ENCODE results near the gene MAB21L4. TPM values are rescaled to one million over a fixed set of nuclear protein-coding genes. Genes with fewer than 3 reads are reported as not detected.

Gene MAB21L4
- total RNA-seq, 4 donors from 2014 or later: not detected

DNA sequence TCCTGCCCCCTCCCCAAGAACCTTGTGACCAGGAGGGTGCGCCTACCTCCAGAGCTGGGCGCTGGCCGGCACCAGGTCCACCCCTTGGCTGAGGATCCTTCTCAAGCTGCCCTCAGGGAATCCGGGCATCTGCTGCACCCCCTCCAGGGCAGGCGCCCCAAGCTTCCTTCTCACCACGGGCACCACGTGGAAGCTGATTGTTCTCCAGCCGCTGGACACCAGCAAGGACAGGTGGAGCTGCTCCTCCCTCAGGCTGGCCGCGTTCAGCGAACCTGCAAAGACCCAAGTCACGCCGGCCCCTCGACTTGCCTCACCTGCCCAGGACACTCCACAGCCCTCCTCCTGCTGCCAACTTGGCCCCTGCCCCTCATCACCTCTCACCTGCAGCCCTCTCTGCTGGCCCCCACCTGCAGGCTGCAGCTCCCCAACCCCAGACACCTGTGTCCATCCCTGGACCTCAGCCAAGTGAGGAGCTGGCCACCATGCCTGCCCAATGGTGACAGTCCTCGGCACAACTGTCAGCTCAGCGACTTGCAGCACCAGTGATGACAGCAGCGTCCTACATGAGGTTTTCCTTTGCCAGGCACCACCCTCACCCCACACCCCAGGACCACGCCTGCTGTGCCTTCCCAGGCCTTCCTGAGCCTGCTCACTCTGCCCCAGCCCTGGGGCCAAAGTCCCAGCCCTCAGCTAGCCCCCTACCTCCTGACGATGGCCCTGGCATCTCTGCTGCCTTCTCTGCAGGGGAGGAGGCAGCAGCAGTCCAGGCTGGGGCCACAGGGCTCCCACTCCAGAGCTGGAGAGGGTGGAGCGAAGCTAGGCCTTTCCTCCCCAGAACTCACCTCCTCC lies 4.2 kb downstream of the MAB21L4 start:
- no peak overlapping the region for H3K27ac ChIP-seq
- H3K36me3 ChIP-seq: no peaks in the 10 kb centered on the region
- H3K27me3 ChIP-seq: no peaks in the 10 kb centered on the region
- intact Hi-C loops (cut with DNase I; ENCODE audit: low total_unique reads) (no loop called here), in situ Hi-C loops (cut with MboI; ENCODE audit: low sequenced_read_pairs in 4 of 4) (no loop called here)
- TF ChIP-seq POLR2A (IDR thresholded peaks at IDR 0.05): no peak
- TF ChIP-seq, protein P1, sequence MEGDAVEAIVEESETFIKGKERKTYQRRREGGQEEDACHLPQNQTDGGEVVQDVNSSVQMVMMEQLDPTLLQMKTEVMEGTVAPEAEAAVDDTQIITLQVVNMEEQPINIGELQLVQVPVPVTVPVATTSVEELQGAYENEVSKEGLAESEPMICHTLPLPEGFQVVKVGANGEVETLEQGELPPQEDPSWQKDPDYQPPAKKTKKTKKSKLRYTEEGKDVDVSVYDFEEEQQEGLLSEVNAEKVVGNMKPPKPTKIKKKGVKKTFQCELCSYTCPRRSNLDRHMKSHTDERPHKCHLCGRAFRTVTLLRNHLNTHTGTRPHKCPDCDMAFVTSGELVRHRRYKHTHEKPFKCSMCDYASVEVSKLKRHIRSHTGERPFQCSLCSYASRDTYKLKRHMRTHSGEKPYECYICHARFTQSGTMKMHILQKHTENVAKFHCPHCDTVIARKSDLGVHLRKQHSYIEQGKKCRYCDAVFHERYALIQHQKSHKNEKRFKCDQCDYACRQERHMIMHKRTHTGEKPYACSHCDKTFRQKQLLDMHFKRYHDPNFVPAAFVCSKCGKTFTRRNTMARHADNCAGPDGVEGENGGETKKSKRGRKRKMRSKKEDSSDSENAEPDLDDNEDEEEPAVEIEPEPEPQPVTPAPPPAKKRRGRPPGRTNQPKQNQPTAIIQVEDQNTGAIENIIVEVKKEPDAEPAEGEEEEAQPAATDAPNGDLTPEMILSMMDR (IDR thresholded peaks at IDR 0.05 in 4 of 5, conservative IDR thresholded peaks at IDR 0.05 in 1 of 5): no peak
- no peak overlapping the region for H3K4me3 ChIP-seq
- H3K4me1 ChIP-seq: no peaks in the 10 kb centered on the region
- no peaks in the 10 kb centered on the region for H3K9me3 ChIP-seq
- no peak for DNase-seq
- no peak for ATAC-seq

DNA sequence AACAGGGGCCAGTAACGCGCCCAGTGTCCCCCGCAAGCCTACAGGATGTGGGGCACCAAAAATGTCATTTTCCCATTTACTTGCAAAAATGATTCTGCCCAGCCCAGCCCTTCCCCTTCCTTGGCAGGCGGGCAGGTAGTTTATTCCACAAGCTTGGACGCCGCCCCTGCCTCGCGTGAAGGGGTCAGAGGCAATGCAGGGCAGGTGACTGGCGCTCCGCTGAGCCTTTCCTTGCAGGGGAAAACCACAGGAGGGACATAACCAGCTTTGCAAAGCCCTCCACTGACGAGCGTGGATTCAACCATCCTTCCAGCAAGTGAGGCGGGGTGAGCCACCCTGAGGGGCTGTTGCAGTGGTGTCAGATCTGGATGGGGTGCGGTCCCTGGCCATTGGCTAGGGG lies 5.3 kb downstream of the MAB21L4 start:
- H3K36me3 ChIP-seq: no peaks in the 10 kb centered on the region
- H3K9me3 ChIP-seq: no peaks in the 10 kb centered on the region
- no peak for DNase-seq
- intact Hi-C loops (cut with DNase I; ENCODE audit: low total_unique reads) (no loop called here), in situ Hi-C loops (cut with MboI; ENCODE audit: low sequenced_read_pairs in 4 of 4) (no loop called here)
- no peak for TF ChIP-seq POLR2A (IDR thresholded peaks at IDR 0.05)
- TF ChIP-seq, protein P1 (IDR thresholded peaks at IDR 0.05 in 4 of 5, conservative IDR thresholded peaks at IDR 0.05 in 1 of 5): no peak
- H3K27me3 ChIP-seq: no peaks in the 10 kb centered on the region
- H3K4me3 ChIP-seq: no peak overlapping the region
- ATAC-seq: no peak
- H3K27ac ChIP-seq: no peak overlapping the region
- no peaks in the 10 kb centered on the region for H3K4me1 ChIP-seq

DNA sequence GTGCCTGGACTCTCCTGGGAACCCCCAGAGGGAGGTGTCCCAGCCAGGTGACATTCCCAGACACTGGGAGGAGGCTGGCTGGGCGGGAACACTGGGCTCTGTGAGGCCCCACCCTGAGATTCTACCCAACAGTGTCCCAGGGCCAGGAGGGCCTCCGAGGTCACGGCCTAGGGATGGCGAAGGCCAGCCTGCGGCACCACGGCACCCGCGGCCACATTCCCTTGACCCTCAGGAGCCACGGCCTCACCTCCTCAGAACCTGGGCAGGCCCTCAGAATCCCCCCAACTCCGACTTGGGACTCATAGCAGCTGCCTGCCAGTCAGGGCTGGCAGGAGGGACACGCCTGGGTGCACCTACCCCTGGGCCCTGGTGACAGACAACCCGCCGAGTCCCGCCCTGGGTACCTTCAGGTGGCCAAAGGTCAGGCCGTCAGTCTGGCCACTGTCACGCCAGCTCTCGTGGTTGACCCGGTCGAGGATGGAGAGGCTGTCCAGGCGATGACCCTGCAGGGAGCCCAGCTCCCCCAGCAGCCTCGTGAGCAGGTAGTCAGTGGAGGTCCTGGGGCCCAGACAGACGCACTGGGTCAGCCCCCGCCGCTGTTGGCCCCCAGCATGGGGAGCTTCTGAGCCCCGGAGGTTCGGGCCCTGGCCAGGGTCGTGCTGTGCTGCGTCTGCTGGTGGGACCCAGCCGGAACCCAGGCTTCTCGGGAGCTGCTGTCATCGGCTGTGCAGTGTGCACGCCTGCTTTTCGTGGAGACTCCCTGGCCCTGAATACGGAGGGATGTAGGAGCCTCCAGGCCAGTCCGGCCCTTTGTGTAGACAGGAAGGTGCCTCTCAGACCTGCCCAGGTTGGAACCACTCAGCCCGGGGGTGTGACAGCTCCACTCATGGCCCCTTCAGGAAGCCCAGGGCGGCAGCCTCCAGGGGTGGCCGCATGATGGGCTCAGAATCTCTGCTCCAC lies 6.1 kb downstream of the MAB21L4 start:
- TF ChIP-seq, protein P1 (IDR thresholded peaks at IDR 0.05 in 4 of 5, conservative IDR thresholded peaks at IDR 0.05 in 1 of 5): no peak
- no peak for TF ChIP-seq POLR2A (IDR thresholded peaks at IDR 0.05)
- H3K27ac ChIP-seq: no peak overlapping the region
- intact Hi-C loops (cut with DNase I; ENCODE audit: low total_unique reads) (no loop called here), in situ Hi-C loops (cut with MboI; ENCODE audit: low sequenced_read_pairs in 4 of 4) (no loop called here)
- H3K36me3 ChIP-seq: no peaks in the 10 kb centered on the region
- no peaks in the 10 kb centered on the region for H3K9me3 ChIP-seq
- ATAC-seq (no peak), DNase-seq (no peak)
- H3K4me3 ChIP-seq: no peak overlapping the region
- no peaks in the 10 kb centered on the region for H3K27me3 ChIP-seq
- no peaks in the 10 kb centered on the region for H3K4me1 ChIP-seq

DNA sequence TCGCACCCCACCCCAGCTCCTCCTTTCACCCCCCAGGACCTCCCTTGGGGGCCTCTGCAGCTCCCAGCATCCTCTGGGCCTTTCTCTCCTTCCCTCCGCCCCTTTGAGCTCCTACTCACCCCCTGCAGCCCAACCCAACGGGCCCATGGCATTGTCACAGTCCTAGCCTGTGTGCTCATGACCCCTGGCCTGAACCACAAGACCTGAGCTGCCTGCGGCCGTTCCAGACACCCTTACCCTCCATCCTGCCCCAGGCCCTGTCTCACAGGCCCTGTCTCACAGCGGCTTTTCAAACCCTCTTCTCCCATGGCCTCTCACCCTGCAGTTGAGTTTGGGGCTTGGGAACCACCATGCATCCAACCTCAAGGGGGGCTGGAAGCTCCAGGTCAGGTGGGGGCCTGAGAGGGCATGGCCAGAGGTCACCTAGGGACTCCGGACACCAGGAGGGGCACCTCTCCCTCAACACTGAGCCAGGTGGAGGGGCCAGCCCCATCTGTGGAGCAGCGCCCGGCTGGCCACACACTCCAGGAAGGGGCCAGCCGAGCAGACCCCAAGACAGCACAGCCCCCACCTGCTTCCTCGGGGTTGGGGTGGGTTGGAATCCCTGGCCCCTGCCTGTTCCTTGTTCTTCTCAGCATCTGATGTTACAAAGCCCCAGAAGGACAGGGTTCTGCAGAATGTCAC lies 6.9 kb downstream of the MAB21L4 start:
- ATAC-seq (no peak), DNase-seq (no peak)
- H3K4me1 ChIP-seq: no peaks in the 10 kb centered on the region
- in situ Hi-C loops (cut with MboI; ENCODE audit: low sequenced_read_pairs in 4 of 4): no loop called here
- no peak overlapping the region for H3K4me3 ChIP-seq
- H3K36me3 ChIP-seq: no peaks in the 10 kb centered on the region
- H3K27me3 ChIP-seq: no peaks in the 10 kb centered on the region
- H3K27ac ChIP-seq: no peak overlapping the region
- TF ChIP-seq POLR2A (IDR thresholded peaks at IDR 0.05): no peak
- TF ChIP-seq, protein P1 (IDR thresholded peaks at IDR 0.05 in 4 of 5, conservative IDR thresholded peaks at IDR 0.05 in 1 of 5): no peak
- intact Hi-C loops (cut with DNase I; ENCODE audit: low total_unique reads): no loop called here
- H3K9me3 ChIP-seq: no peaks in the 10 kb centered on the region

All from gastrocnemius medialis (tissue), 4 donors.